ENCODE measurements around the gene EPHA8.

- TF ChIP-seq CTCF (IDR thresholded peaks at IDR 0.05) (no peak), POLR2A (IDR thresholded peaks at IDR 0.05) (no peak), POLR2AphosphoS5 (IDR thresholded peaks at IDR 0.05) (no peak)
Measured at GRCh38 chr1:22563671-22564602, 648 bp downstream of the EPHA8 start.
